Mesenchymal stem cell (in vitro differentiated cells and primary cell): ENCODE data around the gene RASSF1.
"Not testable (repeated sequence)": the region's sequence is repeated elsewhere in the genome, so short reads cannot be mapped to it uniquely, and the experiment has no call there.

ENCODE experiments used
- DNase-seq: peaks from one replicate; pipeline ENCODE4 v3.0.0-alpha.2; 2013
- H2AFZ ChIP-seq: one replicate; pipeline ENCODE4 v1.6.1; 2013; ENCODE audit warnings: low read depth, mild to moderate bottlenecking, control low read depth, inconsistent platforms, low read length, moderate library complexity
- H2AK5ac ChIP-seq: 2 replicates; pipeline ENCODE4 v1.6.1; 2013; ENCODE audit warnings: low read length, moderate library complexity, mild to moderate bottlenecking, inconsistent platforms; ENCODE audit not compliant: severe bottlenecking
- H2BK120ac ChIP-seq: one replicate; pipeline ENCODE4 v1.6.1; 2013; ENCODE audit warnings: low read depth, mild to moderate bottlenecking, inconsistent platforms, low read length, moderate library complexity
- H2BK12ac ChIP-seq, 2 experiments: one replicate each; pipeline ENCODE4 v1.6.1; 2013; ENCODE audit warnings: inconsistent platforms in 2 of 2, low read length in 2 of 2, mild to moderate bottlenecking in 2 of 2, moderate library complexity in 2 of 2, control low read depth in 1 of 2
- H2BK15ac ChIP-seq: one replicate; pipeline ENCODE4 v1.6.1; 2013; ENCODE audit warnings: mild to moderate bottlenecking, low read depth, inconsistent platforms; ENCODE audit not compliant: poor library complexity, severe bottlenecking
- H2BK5ac ChIP-seq: 2 replicates; pipeline ENCODE4 v1.6.1; 2013; ENCODE audit warnings: low read depth, mild to moderate bottlenecking, low read length, control low read depth, inconsistent platforms; ENCODE audit not compliant: poor library complexity, severe bottlenecking
- H3K14ac ChIP-seq, 2 experiments: one replicate each; pipeline ENCODE4 v1.6.1; 2013; ENCODE audit warnings: inconsistent platforms in 2 of 2, low read length in 2 of 2, control low read depth in 1 of 2, mild to moderate bottlenecking in 1 of 2, moderate library complexity in 1 of 2
- H3K18ac ChIP-seq, 2 experiments: one replicate each; pipeline ENCODE4 v1.6.1; 2013; ENCODE audit warnings: inconsistent platforms in 2 of 2, low read length in 2 of 2, control low read depth in 1 of 2, low read depth in 1 of 2, mild to moderate bottlenecking in 1 of 2
- H3K23ac ChIP-seq, 2 experiments: one replicate each; pipeline ENCODE4 v1.6.1; 2013; ENCODE audit warnings: inconsistent platforms in 2 of 2, low read length in 2 of 2, mild to moderate bottlenecking in 2 of 2, moderate library complexity in 2 of 2, control low read depth in 1 of 2
- H3K27ac ChIP-seq: 2 replicates; pipeline ENCODE4 v1.5.1; 2013; ENCODE audit warnings: mild to moderate bottlenecking, moderate library complexity, low read length, control low read depth, inconsistent platforms; ENCODE audit not compliant: poor library complexity, severe bottlenecking
- H3K27me3 ChIP-seq, 2 experiments: 2 replicates each; pipeline versions ENCODE4 v1.6.1 to v1.7.0; 2013; ENCODE audit warnings: low read length in 2 of 2, mild to moderate bottlenecking in 2 of 2, moderate library complexity in 2 of 2, control low read depth in 1 of 2, inconsistent platforms in 1 of 2; ENCODE audit not compliant: control insufficient read depth in 1 of 2, insufficient read depth in 1 of 2
- H3K36me3 ChIP-seq, 2 experiments: 2 replicates each; pipeline versions ENCODE4 v1.6.1 to v1.7.0; 2013; ENCODE audit warnings: low read length in 2 of 2, control low read depth in 1 of 2, inconsistent platforms in 1 of 2, low read depth in 1 of 2, mild to moderate bottlenecking in 1 of 2; ENCODE audit not compliant: insufficient read depth in 2 of 2, control insufficient read depth in 1 of 2
- H3K4ac ChIP-seq, 2 experiments: one replicate each; pipeline ENCODE4 v1.6.1; 2013; ENCODE audit warnings: inconsistent platforms in 2 of 2, low read length in 2 of 2, mild to moderate bottlenecking in 2 of 2, moderate library complexity in 2 of 2, control low read depth in 1 of 2, low read depth in 1 of 2
- H3K4me1 ChIP-seq: 2 replicates; pipeline ENCODE4 v1.6.1; 2013; ENCODE audit warnings: low read depth, low read length, control low read depth; ENCODE audit not compliant: control insufficient read depth, insufficient read depth
- H3K4me2 ChIP-seq: 2 replicates; pipeline ENCODE4 v1.6.1; 2013; ENCODE audit warnings: low read length, mild to moderate bottlenecking, inconsistent platforms; ENCODE audit not compliant: poor library complexity, severe bottlenecking
- H3K4me3 ChIP-seq, 2 experiments: 2 replicates each; pipeline versions ENCODE4 v1.5.1 to v1.7.0; 2013; ENCODE audit warnings: low read length in 2 of 2, mild to moderate bottlenecking in 2 of 2, control low read depth in 1 of 2, low read depth in 1 of 2; ENCODE audit not compliant: insufficient read depth in 1 of 2
- H3K79me1 ChIP-seq: replicated peaks from 2 replicates; pipeline ENCODE4 v1.6.1; 2013; ENCODE audit warnings: mild to moderate bottlenecking, control low read depth, low read length, inconsistent platforms; ENCODE audit not compliant: poor library complexity, severe bottlenecking
- H3K9ac ChIP-seq: 2 replicates; pipeline ENCODE4 v1.7.0; 2013; ENCODE audit warnings: mild to moderate bottlenecking, low read length, moderate library complexity
- H3K9me3 ChIP-seq: 2 replicates; pipeline ENCODE4 v1.7.0; 2013; ENCODE audit warnings: mild to moderate bottlenecking, low read length; ENCODE audit not compliant: control insufficient read depth
- H4K8ac ChIP-seq: one replicate; pipeline ENCODE4 v1.6.1; 2013; ENCODE audit warnings: inconsistent platforms, mild to moderate bottlenecking, low read length, moderate library complexity
- H4K91ac ChIP-seq: one replicate; pipeline ENCODE4 v1.6.1; 2013; ENCODE audit warnings: mild to moderate bottlenecking, low read length, inconsistent platforms
- WGBS: methylation state at CpG from one replicate; pipeline ENCODE4 v1.1.7; 2013; ENCODE audit warnings: mixed read lengths; 5-methylcytosine and 5-hydroxymethylcytosine counted together

RASSF1 gene

GRCh38 chr3:50284121-50284520 is 56.5 kb downstream of the RASSF1 start:
- not testable (repeated sequence) for H3K18ac ChIP-seq, H2AFZ ChIP-seq, H2BK120ac ChIP-seq, H4K91ac ChIP-seq, H3K27ac ChIP-seq, H3K9me3 ChIP-seq, H3K79me1 ChIP-seq, H2BK12ac ChIP-seq, H3K4ac ChIP-seq, H3K14ac ChIP-seq, H2BK15ac ChIP-seq, H2BK5ac ChIP-seq, H3K23ac ChIP-seq, H2AK5ac ChIP-seq, H3K9ac ChIP-seq, H3K4me1 ChIP-seq, H4K8ac ChIP-seq, H3K4me2 ChIP-seq, H3K4me3 ChIP-seq, DNase-seq, H3K27me3 ChIP-seq
- peaks cover 30 to 33% of the 10 kb centered on the region in 2 experiments for H3K36me3 ChIP-seq
- 94% methylated on average over 4 of the region's 6 CpGs for WGBS
